Superior temporal gyrus (tissue), 1 donor: ENCODE data around the gene CHST6.
"Not testable (repeated sequence)": the region's sequence is repeated elsewhere in the genome, so short reads cannot be mapped to it uniquely, and the experiment has no call there.

Experiments used
- DNase-seq: peaks from one replicate; pipeline ENCODE4 v3.0.0-alpha.2; 2016; ENCODE audit errors: extremely low spot score

CHST6 gene

GRCh38 chr16:75495076-75495674 lies at the start of gene CHST6:
CHST6 (minus strand) TSS chr16:75495441; CDS start chr16:75479828, 15,613 bp downstream.
- peak; percentile 79 for DNase-seq

- not testable (repeated sequence) for DNase-seq
Observed at GRCh38 chr16:75542462-75542861, 47.2 kb upstream of the CHST6 start.

- no peak for DNase-seq
Observed at GRCh38 chr16:75541236-75541635, 46.0 kb upstream of the CHST6 start.

DNA sequence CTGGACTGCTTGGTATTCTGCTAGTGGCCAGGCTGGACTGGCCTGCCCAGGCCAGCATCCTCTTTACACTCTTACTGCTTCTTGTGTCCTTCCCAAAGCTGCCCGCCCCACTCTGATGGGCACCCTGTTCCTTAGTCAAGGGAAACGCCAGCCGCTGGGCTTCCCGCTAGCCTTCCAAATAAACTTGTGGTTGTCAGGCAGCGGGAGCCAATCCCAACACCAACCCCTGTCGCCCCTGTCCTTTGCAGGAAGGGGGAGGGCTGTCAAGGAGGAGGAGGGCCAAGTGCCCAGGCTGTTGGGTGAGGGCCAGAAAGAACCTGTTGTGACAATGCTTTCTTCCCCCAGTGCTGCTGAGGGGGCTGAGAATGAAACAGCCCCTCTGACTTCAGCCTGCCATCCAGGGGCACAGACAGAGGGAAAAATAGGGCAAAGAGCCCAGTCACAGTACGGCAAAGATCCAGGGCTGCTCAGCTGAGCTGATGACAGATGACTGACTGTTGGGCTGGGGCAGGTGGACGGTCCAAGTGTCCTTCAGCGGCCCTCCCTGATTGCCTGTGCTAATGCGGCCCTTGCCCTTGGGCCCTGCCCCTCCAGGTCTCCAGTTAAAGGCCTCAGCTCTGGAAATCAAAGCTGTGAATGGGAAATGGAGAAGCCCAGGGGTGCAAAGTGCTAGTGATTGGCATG lies 43.8 kb upstream of the CHST6 start:
- not testable (repeated sequence) for DNase-seq

- no peak for DNase-seq
Observed at GRCh38 chr16:75537776-75538175, 42.5 kb upstream of the CHST6 start.

DNA sequence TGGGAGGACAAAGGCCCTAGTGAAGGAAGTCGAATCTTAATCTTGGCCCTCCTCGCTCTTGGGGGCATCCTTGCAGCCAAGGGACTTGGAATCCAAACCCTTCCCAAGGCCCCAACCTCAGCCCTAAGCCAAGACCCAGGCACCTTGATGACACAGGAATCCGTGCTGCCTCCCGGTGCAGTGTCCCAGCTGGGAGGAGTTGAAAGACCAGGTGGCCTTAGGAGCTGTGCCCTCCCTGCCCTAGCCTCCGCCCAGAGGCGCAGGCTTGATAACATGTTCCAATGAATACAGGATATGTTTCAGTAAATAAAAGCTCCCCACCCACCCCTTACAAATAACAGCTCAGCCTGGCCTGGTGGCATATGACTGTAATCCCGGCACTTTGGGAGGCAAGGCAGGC lies 40.7 kb upstream of the CHST6 start, which contains the start of gene CHST5:
Gene CHST5, minus strand, starts transcription at position 208 of the 400 bp plus-strand sequence. CDS start 5,724 bp downstream, outside the sequence.
- DNase-seq, result no peak

DNA sequence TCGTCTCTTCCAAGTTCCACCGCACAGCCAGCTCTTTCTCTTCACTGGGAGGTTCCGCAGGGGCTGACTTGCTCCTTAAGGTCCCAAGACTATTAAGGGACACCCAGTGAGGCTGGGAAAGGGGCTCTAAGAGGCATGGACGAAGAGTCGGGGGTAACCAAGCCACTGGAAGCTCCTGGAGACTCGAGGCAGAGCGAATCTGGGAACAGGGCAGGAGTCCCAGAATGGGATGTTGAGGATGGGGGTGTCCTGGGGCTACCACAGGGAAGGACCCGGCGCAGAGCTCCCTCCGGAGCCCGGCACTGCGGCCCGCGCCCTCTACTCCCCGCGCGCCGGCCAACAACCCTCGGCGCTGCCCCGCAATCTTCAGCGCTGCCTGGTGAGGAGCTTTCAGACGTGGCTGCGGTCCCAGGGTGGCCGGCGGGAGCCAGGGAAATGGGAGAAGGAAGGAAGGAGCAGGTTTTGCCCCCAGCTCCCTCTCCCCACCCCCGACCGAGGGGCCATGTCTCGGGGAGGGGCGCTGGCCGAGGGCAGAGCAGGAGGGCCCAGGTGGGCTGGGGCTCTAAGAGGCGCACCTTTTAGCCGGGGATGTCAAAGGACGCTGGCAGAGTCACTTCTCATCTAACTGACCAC lies 40.1 kb upstream of the CHST6 start:
- DNase-seq, result no peak

DNA sequence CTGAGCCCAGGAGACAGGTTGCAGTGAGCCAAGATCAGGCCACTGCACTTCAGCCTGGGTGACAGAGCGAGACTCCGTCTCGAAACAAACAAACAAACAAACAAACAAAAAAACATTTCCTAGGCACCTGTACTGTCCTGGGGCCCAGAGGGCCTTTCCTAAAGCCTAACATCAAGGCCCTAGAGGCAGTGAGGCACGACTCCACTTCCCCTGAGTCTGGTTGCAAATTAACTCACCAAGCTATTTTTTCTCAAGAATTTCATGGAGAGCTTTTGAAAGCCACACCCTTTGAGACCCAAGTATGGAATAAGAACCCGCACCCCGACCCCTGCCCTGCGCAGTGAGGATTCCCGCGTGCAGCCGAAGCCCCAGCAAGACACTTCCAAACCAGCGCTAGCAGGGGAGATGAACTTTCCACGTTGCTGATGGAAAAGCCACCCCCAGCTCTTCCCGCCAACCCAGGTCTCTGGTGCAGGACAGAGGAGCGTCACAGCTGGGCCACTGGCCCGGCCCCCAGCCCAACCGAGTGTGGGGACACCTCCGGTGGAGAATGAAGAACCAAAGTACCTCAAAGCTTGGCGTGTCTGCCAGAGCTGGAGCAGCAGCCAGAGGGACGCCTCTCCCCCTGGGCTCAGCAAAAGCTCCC lies 39.4 kb upstream of the CHST6 start:
- no peak for DNase-seq

DNA sequence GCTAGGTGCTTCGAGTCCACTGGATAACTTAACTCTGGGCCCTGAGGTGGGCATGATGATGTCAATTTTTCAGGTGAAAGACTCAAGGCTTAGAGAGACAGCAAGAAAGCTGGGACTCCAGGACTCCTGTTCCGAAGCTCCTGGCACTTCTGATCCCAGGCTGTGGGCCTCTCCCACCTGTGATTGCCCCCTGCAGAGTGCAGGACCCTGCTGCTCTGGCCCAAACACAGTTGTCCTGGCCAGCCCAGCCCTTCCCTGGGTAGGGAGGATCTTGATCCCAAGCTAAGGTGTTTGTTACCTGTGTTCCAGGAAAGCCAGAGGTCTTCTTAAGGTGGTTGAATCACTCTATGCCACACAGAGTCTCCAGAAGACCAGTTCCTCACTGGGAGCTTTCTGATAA lies 37.5 kb upstream of the CHST6 start:
- DNase-seq, result no peak

GRCh38 chr16:75532142-75532765 lies 37.0 kb upstream of the CHST6 start:
- no peak for DNase-seq

- DNase-seq, result no peak
Observed at GRCh38 chr16:75529959-75530358, 34.7 kb upstream of the CHST6 start.

- no peak for DNase-seq
Observed at GRCh38 chr16:75529056-75529905, 34.0 kb upstream of the CHST6 start.

DNA sequence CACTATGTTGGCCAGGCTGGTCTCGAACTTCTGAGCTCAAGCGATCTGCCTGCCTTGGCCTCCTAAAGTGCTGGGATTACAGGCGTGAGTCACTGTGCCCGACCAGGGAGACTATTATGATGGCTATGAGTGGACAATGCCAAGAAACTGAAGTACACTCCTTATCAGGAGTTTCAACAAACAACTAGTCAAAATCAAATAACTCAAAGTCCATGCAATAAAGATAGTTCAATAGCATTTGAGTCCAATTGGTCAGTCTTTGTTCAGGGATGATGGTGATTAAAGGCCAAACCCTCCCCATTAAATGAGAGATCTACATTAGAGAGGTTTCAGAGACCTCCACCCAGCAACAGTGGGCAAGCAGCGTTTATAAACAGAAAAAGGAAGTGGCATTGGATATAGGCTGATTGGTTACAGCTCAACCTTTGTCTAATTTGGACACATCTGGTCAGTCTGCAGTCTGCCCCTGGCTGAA lies 32.6 kb upstream of the CHST6 start:
- no peak for DNase-seq

DNA sequence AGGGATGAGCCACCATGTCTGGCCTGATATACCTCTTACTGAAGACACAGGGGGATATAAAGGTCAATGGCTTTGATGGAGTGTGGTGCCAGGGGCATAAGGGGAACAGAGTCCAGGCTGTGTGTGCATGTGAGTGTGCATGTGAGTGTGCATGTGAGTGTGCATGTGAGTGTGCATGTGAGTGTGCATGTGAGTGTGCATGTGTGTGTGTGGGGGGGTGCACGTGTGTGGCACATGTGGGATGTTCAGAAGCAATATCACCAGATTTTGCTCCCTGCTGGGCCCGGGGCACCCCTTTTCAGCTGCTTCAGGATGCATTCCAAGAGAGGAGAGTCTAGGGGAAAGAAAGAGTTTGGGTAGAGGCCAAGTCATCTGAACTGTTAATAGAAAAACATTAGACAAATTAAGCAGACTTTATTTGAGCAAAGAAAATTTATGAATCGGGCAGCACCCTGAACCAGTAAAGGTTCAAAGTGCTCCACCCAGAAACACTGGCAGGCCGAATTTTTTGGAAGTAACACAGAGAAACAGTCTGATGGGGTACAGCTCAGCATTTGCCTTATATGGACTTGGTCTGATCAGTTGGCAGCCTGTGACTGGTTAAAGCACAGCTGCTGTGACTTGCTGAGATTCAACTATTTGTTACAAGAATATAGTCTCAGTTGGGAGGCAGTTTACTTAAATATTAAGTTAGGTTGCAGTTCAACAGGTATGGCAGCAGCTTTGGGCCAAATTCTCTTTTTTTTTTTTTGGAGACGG lies 31.0 kb upstream of the CHST6 start:
- no peak for DNase-seq

- no peak for DNase-seq
Observed at GRCh38 chr16:75519175-75519574, 23.9 kb upstream of the CHST6 start.

GRCh38 chr16:75516189-75516966 lies 21.1 kb upstream of the CHST6 start:
- DNase-seq, result not testable (repeated sequence)

DNA sequence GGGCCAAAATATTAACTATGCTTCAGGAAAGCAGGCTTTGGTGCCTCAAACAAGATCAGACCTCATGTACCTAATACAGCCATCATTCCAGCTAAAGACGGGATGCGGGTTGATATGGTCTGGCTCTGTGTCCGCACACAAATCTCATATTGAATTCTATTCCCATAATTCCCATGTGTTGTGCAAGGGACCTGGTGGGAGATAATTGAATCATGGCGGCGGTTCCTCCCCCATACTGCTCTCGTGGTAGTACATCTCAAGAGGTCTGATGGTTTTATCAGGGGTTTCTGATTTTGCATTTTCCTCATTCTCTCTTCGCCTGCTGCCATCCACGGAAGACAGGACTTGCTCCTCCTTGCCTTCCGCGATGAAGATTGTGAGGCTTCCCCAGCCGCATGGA lies 19.1 kb upstream of the CHST6 start:
- no peak for DNase-seq

DNA sequence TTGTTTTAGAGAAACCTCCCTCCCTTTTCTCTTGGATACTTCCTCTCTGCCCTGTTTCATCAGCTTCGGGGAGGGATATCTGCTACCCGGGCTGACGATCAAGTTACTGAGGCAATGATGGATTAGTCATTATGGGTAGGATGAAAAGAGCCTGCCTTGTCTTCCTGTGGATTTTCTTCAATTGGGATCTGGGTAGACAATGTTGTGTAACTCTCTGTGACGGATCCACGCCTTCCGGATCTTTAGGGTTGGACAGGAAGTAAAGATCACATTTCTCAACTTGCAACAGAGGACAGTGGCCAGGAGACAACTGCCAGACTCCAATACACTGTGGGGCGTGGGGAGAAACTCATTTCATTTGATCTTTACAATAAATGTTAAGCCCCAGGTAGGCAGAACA lies 11.3 kb upstream of the CHST6 start:
- DNase-seq, result no peak

DNA sequence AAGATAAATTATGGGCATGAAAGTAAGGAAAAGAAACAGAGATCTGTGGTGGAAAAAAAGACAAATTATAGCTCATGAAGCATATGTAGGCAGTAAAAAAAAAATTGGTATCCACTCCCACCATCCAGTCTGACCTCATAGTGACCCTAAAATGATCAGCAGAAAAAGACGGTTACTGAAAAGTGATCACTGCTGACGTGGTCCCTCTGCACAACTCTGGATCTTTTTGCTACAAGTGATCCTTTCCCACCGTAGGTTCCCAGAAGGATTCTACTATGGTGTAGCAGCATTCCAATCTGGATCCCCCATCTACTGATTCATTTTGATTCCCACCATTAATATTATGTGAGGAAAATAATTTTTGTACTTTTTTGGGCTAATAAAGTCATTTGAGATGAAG lies 10.9 kb upstream of the CHST6 start:
- no peak for DNase-seq
